HEK293T (cell line): ENCODE results near the gene CD151.

Source experiments
- CTCF ChIA-PET: fragments of 350-600 bp; formaldehyde crosslinking; extraction: SDS; loops from one replicate; lab custom pipeline; 2021; ENCODE audit warnings: antibody characterized with exemption, inconsistent platforms; lab: Yijun Ruan, JAX
- POLR2A ChIA-PET: fragments of 350-600 bp; formaldehyde crosslinking; extraction: SDS; loops from one replicate; lab custom pipeline; 2020; ENCODE audit warnings: antibody characterized with exemption, inconsistent platforms; lab: Yijun Ruan, JAX
- DNase-seq: peaks from one replicate; pipeline ENCODE4 v3.0.0; 2012; ENCODE audit warnings: mixed read lengths; ENCODE audit errors: extremely low spot score
- ARNT ChIP-seq: fragments of 450-650 bp; IDR thresholded peaks from 2 replicates; pipeline ENCODE4 v1.6.1; 2017; ENCODE audit warnings: mild to moderate bottlenecking
- BHLHE40 ChIP-seq: fragments of 450-650 bp; IDR thresholded peaks from 2 replicates; pipeline ENCODE4 v1.6.1; 2016; ENCODE audit warnings: mild to moderate bottlenecking, moderate library complexity, borderline replicate concordance
- CTBP1 ChIP-seq: fragments of 450-650 bp; IDR thresholded peaks from 2 replicates; pipeline ENCODE4 v1.6.1; 2016; ENCODE audit warnings: borderline replicate concordance
- ELF4 ChIP-seq: fragments of 450-650 bp; IDR thresholded peaks from 2 replicates; pipeline ENCODE4 v1.6.1; 2017; ENCODE audit warnings: antibody characterized with exemption
- FOXA1 ChIP-seq: fragments of 450-650 bp; IDR thresholded peaks from 2 replicates; pipeline ENCODE4 v1.6.1; 2016; ENCODE audit warnings: mild to moderate bottlenecking
- FOXK2 ChIP-seq: fragments of 450-650 bp; IDR thresholded peaks from 2 replicates; pipeline ENCODE4 v1.6.1; 2016; ENCODE audit warnings: mild to moderate bottlenecking
- FOXM1 ChIP-seq: fragments of 450-650 bp; IDR thresholded peaks from 2 replicates; pipeline ENCODE4 v1.6.1; 2017; ENCODE audit warnings: mild to moderate bottlenecking, borderline replicate concordance
- HDGF ChIP-seq: fragments of 450-650 bp; IDR thresholded peaks from 2 replicates; pipeline ENCODE4 v1.6.1; 2017; ENCODE audit warnings: antibody characterized with exemption, borderline replicate concordance
- L3MBTL2 ChIP-seq: fragments of 450-650 bp; conservative IDR thresholded peaks from 2 replicates; pipeline ENCODE4 v1.6.1; 2016; ENCODE audit warnings: mild to moderate bottlenecking
- LEF1 ChIP-seq: fragments of 450-650 bp; IDR thresholded peaks from 2 replicates; pipeline ENCODE4 v1.6.1; 2017; ENCODE audit warnings: mild to moderate bottlenecking, borderline replicate concordance
- NFRKB ChIP-seq: fragments of 450-650 bp; IDR thresholded peaks from 2 replicates; pipeline ENCODE4 v1.6.1; 2016; ENCODE audit warnings: mild to moderate bottlenecking, moderate library complexity
- PKNOX1 ChIP-seq: fragments of 450-650 bp; IDR thresholded peaks from 2 replicates; pipeline ENCODE4 v1.6.1; 2016
- SP1 ChIP-seq: fragments of 450-650 bp; IDR thresholded peaks from 2 replicates; pipeline ENCODE4 v1.6.1; 2017
- SUZ12 ChIP-seq: fragments of 450-650 bp; IDR thresholded peaks from 2 replicates; pipeline ENCODE4 v1.6.1; 2016; ENCODE audit warnings: mild to moderate bottlenecking
- TARDBP ChIP-seq: fragments of 450-650 bp; IDR thresholded peaks from 2 replicates; pipeline ENCODE4 v1.6.1; 2016
- ZNF384 ChIP-seq: fragments of 450-650 bp; IDR thresholded peaks from 2 replicates; pipeline ENCODE4 v1.6.1; 2016

The CD151 gene

GRCh38 chr11:864898-865297, 32.1 kb downstream of the CD151 start:
- ChIA-PET CTCF (no interaction called here), POLR2A (interaction anchor here (1.1 kb wide), 1 partner anchor 624 kb away, joined by 4 read pairs; no protein-coding TSS in a partner anchor)
- TF ChIP-seq BHLHE40 (no peak), TARDBP (no peak), L3MBTL2 (no peak), FOXM1 (no peak), CTBP1 (no peak), ZNF384 (no peak), PKNOX1 (no peak), ARNT (no peak), LEF1 (no peak), FOXA1 (no peak), NFRKB (no peak), HDGF (no peak), SUZ12 (no peak), SP1 (no peak), FOXK2 (no peak), ELF4 (no peak)
- no peak for DNase-seq

- TF ChIP-seq BHLHE40: no peak
- TF ChIP-seq NFRKB: no peak
- TF ChIP-seq LEF1: no peak
- no peak for TF ChIP-seq FOXM1
- TF ChIP-seq SP1: no peak
- CTCF ChIA-PET: no interaction called here
- POLR2A ChIA-PET: interaction anchor here (1.1 kb wide), 1 partner anchor 624 kb away, joined by 4 read pairs; no protein-coding TSS in a partner anchor
- DNase-seq: no peak
These were observed 33.0 kb downstream of the CD151 start for GRCh38 chr11:865462-866430.

GRCh38 chr11:866481-866880, 33.7 kb downstream of the CD151 start:
- no peak for DNase-seq
- POLR2A ChIA-PET: no interaction called here
- TF ChIP-seq FOXA1: no peak
- no peak for TF ChIP-seq LEF1
- TF ChIP-seq SP1: no peak
- TF ChIP-seq PKNOX1: no peak
- TF ChIP-seq BHLHE40: no peak
- TF ChIP-seq CTBP1: no peak
- no peak for TF ChIP-seq ARNT
- no peak for TF ChIP-seq SUZ12
- TF ChIP-seq FOXM1: no peak
- no peak for TF ChIP-seq L3MBTL2
- TF ChIP-seq ELF4: no peak
- no peak for TF ChIP-seq TARDBP
- no peak for TF ChIP-seq HDGF
- TF ChIP-seq NFRKB: no peak
- TF ChIP-seq FOXK2: no peak
- no peak for TF ChIP-seq ZNF384
- CTCF ChIA-PET: no interaction called here

- CTCF ChIA-PET: interaction anchor here (0.6 kb wide), 1 partner anchor 725 kb away, joined by 3 read pairs; no protein-coding TSS in a partner anchor
- POLR2A ChIA-PET: no interaction called here
- DNase-seq: no peak
- TF ChIP-seq NFRKB (no peak), SUZ12 (no peak), ZNF384 (no peak), LEF1 (no peak), CTBP1 (no peak), FOXK2 (no peak), FOXM1 (no peak)
These were observed 35.2 kb downstream of the CD151 start for GRCh38 chr11:867856-868358.

GRCh38 chr11:868394-868793, 35.6 kb downstream of the CD151 start:
- no peak for TF ChIP-seq HDGF
- no peak for TF ChIP-seq LEF1
- TF ChIP-seq SUZ12: no peak
- TF ChIP-seq FOXM1: no peak
- TF ChIP-seq TARDBP: no peak
- ChIA-PET POLR2A (no interaction called here), CTCF (interaction anchor here (0.6 kb wide), 1 partner anchor 725 kb away, joined by 3 read pairs; no protein-coding TSS in a partner anchor)
- no peak for DNase-seq

GRCh38 chr11:868802-869201, 36.0 kb downstream of the CD151 start:
- no peak for DNase-seq
- no peak for TF ChIP-seq BHLHE40
- TF ChIP-seq ELF4: no peak
- TF ChIP-seq CTBP1: no peak
- TF ChIP-seq PKNOX1: no peak
- no peak for TF ChIP-seq FOXK2
- TF ChIP-seq L3MBTL2: no peak
- TF ChIP-seq ZNF384: no peak
- TF ChIP-seq LEF1: no peak
- no peak for TF ChIP-seq SUZ12
- no peak for TF ChIP-seq FOXM1
- TF ChIP-seq HDGF: no peak
- no peak for TF ChIP-seq ARNT
- TF ChIP-seq SP1: no peak
- ChIA-PET POLR2A (no interaction called here), CTCF (no interaction called here)
